AG20443 (cell line): ENCODE results near the gene TAMALIN.
A peak's percentile ranks its signal among the peaks of the same experiment; 100 is the strongest.

Source experiments
- DNase-seq: peaks from one replicate; pipeline ENCODE4 v3.0.0; 2012; ENCODE audit warnings: low spot score, mixed read lengths

TAMALIN gene

GRCh38 chr12:52014567-52015530 lies 8.1 kb downstream of the TAMALIN start:
- DNase-seq, result no peak

- DNase-seq, result no peak
These were observed 8.8 kb downstream of the TAMALIN start for GRCh38 chr12:52015532-52016041.

- no peak for DNase-seq
These were observed 11.8 kb downstream of the TAMALIN start for GRCh38 chr12:52018433-52019112.

GRCh38 chr12:52019113-52019770 lies 12.5 kb downstream of the TAMALIN start:
- DNase-seq, result no peak

- DNase-seq, result peak; percentile 70
These were observed 14.0 kb downstream of the TAMALIN start for GRCh38 chr12:52020539-52021336.

- DNase-seq, result no peak
These were observed 16.1 kb downstream of the TAMALIN start for GRCh38 chr12:52022841-52023181.

- peak; percentile 92 for DNase-seq
These were observed 16.6 kb downstream of the TAMALIN start for GRCh38 chr12:52023182-52023975.

- no peak for DNase-seq
These were observed 17.4 kb downstream of the TAMALIN start for GRCh38 chr12:52023976-52024688.

GRCh38 chr12:52024845-52025230 lies 18.1 kb downstream of the TAMALIN start:
- DNase-seq, result no peak

- DNase-seq, result no peak
These were observed 19.5 kb downstream of the TAMALIN start for GRCh38 chr12:52026263-52026662.

GRCh38 chr12:52027085-52027843 lies 20.5 kb downstream of the TAMALIN start:
- DNase-seq, result no peak

- peak; percentile 39 for DNase-seq
These were observed 22.9 kb downstream of the TAMALIN start for GRCh38 chr12:52029685-52030084.

- peak; percentile 68 for DNase-seq
These were observed 25.7 kb downstream of the TAMALIN start for GRCh38 chr12:52032446-52032803.

GRCh38 chr12:52032804-52033445 lies 26.2 kb downstream of the TAMALIN start:
- DNase-seq, result peak; percentile 97

- DNase-seq, result no peak
These were observed 26.8 kb downstream of the TAMALIN start for GRCh38 chr12:52033446-52034140.

- DNase-seq, result no peak
These were observed 28.4 kb downstream of the TAMALIN start for GRCh38 chr12:52035190-52035589.

- no peak for DNase-seq
These were observed 29.2 kb downstream of the TAMALIN start for GRCh38 chr12:52035926-52036325.

- peak; percentile 92 for DNase-seq
These were observed 29.9 kb downstream of the TAMALIN start for GRCh38 chr12:52036587-52037171.
